ENCODE results near the gene KRT6A. TPM values are rescaled to one million over a fixed set of nuclear protein-coding genes. Genes with fewer than 3 reads are reported as not detected.
"Not testable (repeated sequence)": the region's sequence is repeated elsewhere in the genome, so short reads cannot be mapped to it uniquely, and the experiment has no call there.

Gene KRT6A
- polyA plus RNA-seq, 6 donors from 2014 or later: not detected

- Mint-ChIP-seq H3K27me3 (peaks cover 5 to 60% (median 45%) of the 10 kb centered on the region in 3 donors), H3K4me3 (no peak overlapping the region), H3K4me1 (no peaks in the 10 kb centered on the region), H3K9me3 (peaks cover 0 to 2% (median 0%) of the 10 kb centered on the region in 7 donors), H3K36me3 (no peaks in the 10 kb centered on the region), H3K27ac (no peak overlapping the region)
- no peak for DNase-seq
- no peak for ATAC-seq (ENCODE audit: low read depth in 2 of 2)
These were observed 37.2 kb downstream of the KRT6A start for GRCh38 chr12:52455821-52456220.

- DNase-seq: no peak
- Mint-ChIP-seq H3K27me3 (peaks cover 5 to 57% (median 42%) of the 10 kb centered on the region in 3 donors), H3K4me1 (no peaks in the 10 kb centered on the region), H3K9me3 (peaks cover 0 to 2% (median 0%) of the 10 kb centered on the region in 7 donors), H3K36me3 (no peaks in the 10 kb centered on the region), H3K27ac (no peak overlapping the region), H3K4me3 (no peak overlapping the region)
- ATAC-seq (ENCODE audit: low read depth in 2 of 2): no peak
These were observed 38.5 kb downstream of the KRT6A start for GRCh38 chr12:52454411-52455201.

GRCh38 chr12:52452101-52452500, 41.0 kb downstream of the KRT6A start, which contains the start of gene KRT6B:
KRT6B (minus strand) TSS chr12:52452146; CDS start chr12:52452078, 68 bp downstream.
- peak within 1 kb of the TSS in 1 of 8 donors; percentile 30 for H3K4me3 Mint-ChIP-seq

GRCh38 chr12:52448228-52448627, 44.8 kb downstream of the KRT6A start:
- peaks cover 0 to 2% (median 0%) of the 10 kb centered on the region in 7 donors for H3K9me3 Mint-ChIP-seq
- H3K4me1 Mint-ChIP-seq: no peaks in the 10 kb centered on the region
- H3K36me3 Mint-ChIP-seq: no peaks in the 10 kb centered on the region
- H3K27ac Mint-ChIP-seq: no peak overlapping the region
- H3K27me3 Mint-ChIP-seq: peaks cover 9 to 29% (median 20%) of the 10 kb centered on the region in 3 donors
- no peak for DNase-seq
- H3K4me3 Mint-ChIP-seq: no peak overlapping the region
- ATAC-seq (ENCODE audit: low read depth in 2 of 2): no peak

More at GRCh38 chr12:52452101-52452500, 41.0 kb downstream of the KRT6A start, which contains the start of gene KRT6B:
- Mint-ChIP-seq H3K36me3 (no peaks in the 10 kb centered on the region), H3K27ac (no peak within 1 kb of the TSS), H3K9me3 (peaks cover 0 to 2% (median 0%) of the 10 kb centered on the region in 7 donors), H3K27me3 (peaks cover 5 to 37% (median 21%) of the 10 kb centered on the region in 3 donors), H3K4me1 (no peaks in the 10 kb centered on the region)
- no peak for ATAC-seq (ENCODE audit: low read depth in 2 of 2)
- no peak for DNase-seq

- not testable (repeated sequence) for H3K4me1 Mint-ChIP-seq; ATAC-seq (ENCODE audit: low read depth in 2 of 2); H3K4me3 Mint-ChIP-seq; DNase-seq; H3K36me3 Mint-ChIP-seq; H3K27ac Mint-ChIP-seq; H3K9me3 Mint-ChIP-seq
- peaks cover 12 to 38% (median 23%) of the 10 kb centered on the region in 3 donors for H3K27me3 Mint-ChIP-seq
These were observed 45.9 kb downstream of the KRT6A start for GRCh38 chr12:52447196-52447595.

- Mint-ChIP-seq H3K27me3 (peaks cover 12 to 45% (median 28%) of the 10 kb centered on the region in 3 donors), H3K4me3 (no peak overlapping the region), H3K9me3 (no peaks in the 10 kb centered on the region), H3K36me3 (no peaks in the 10 kb centered on the region), H3K27ac (no peak overlapping the region), H3K4me1 (no peaks in the 10 kb centered on the region)
- DNase-seq (no peak), ATAC-seq (ENCODE audit: low read depth in 2 of 2) (no peak)
These were observed 46.6 kb downstream of the KRT6A start for GRCh38 chr12:52446367-52447045.

GRCh38 chr12:52445876-52446275, 47.2 kb downstream of the KRT6A start:
- Mint-ChIP-seq H3K27me3 (peaks cover 16 to 51% (median 34%) of the 10 kb centered on the region in 3 donors), H3K27ac (no peak overlapping the region), H3K4me1 (no peaks in the 10 kb centered on the region), H3K4me3 (no peak overlapping the region), H3K36me3 (no peaks in the 10 kb centered on the region), H3K9me3 (no peaks in the 10 kb centered on the region)
- DNase-seq: no peak
- ATAC-seq (ENCODE audit: low read depth in 2 of 2): no peak

GRCh38 chr12:52444647-52445595, 48.1 kb downstream of the KRT6A start:
- H3K9me3 Mint-ChIP-seq: no peaks in the 10 kb centered on the region
- H3K4me3 Mint-ChIP-seq: no peak overlapping the region
- peaks cover 17 to 55% (median 37%) of the 10 kb centered on the region in 3 donors for H3K27me3 Mint-ChIP-seq
- no peaks in the 10 kb centered on the region for H3K4me1 Mint-ChIP-seq
- DNase-seq: no peak
- H3K36me3 Mint-ChIP-seq: no peaks in the 10 kb centered on the region
- H3K27ac Mint-ChIP-seq: no peak overlapping the region
- no peak for ATAC-seq (ENCODE audit: low read depth in 2 of 2)

GRCh38 chr12:52443966-52444365, 49.1 kb downstream of the KRT6A start:
- no peaks in the 10 kb centered on the region for H3K36me3 Mint-ChIP-seq
- ATAC-seq (ENCODE audit: low read depth in 2 of 2) (no peak), DNase-seq (no peak)
- no peak overlapping the region for H3K27ac Mint-ChIP-seq
- no peaks in the 10 kb centered on the region for H3K4me1 Mint-ChIP-seq
- no peak overlapping the region for H3K4me3 Mint-ChIP-seq
- no peaks in the 10 kb centered on the region for H3K9me3 Mint-ChIP-seq
- H3K27me3 Mint-ChIP-seq: peaks cover 20 to 54% (median 41%) of the 10 kb centered on the region in 3 donors

- Mint-ChIP-seq H3K4me1 (no peaks in the 10 kb centered on the region), H3K36me3 (no peaks in the 10 kb centered on the region), H3K4me3 (no peak overlapping the region), H3K9me3 (no peaks in the 10 kb centered on the region), H3K27ac (no peak overlapping the region), H3K27me3 (peaks cover 20 to 58% (median 41%) of the 10 kb centered on the region in 3 donors)
- ATAC-seq (ENCODE audit: low read depth in 2 of 2) (no peak), DNase-seq (no peak)
These were observed 50.4 kb downstream of the KRT6A start for GRCh38 chr12:52442600-52443061.

GRCh38 chr12:52441320-52441911, 51.6 kb downstream of the KRT6A start:
- Mint-ChIP-seq H3K4me3 (no peak overlapping the region), H3K9me3 (no peaks in the 10 kb centered on the region), H3K27me3 (peaks cover 27 to 63% (median 45%) of the 10 kb centered on the region in 3 donors), H3K4me1 (no peaks in the 10 kb centered on the region), H3K27ac (no peak overlapping the region), H3K36me3 (no peaks in the 10 kb centered on the region)
- DNase-seq (no peak), ATAC-seq (ENCODE audit: low read depth in 2 of 2) (no peak)

- DNase-seq (no peak), ATAC-seq (ENCODE audit: low read depth in 2 of 2) (no peak)
- Mint-ChIP-seq H3K9me3 (no peaks in the 10 kb centered on the region), H3K4me1 (no peaks in the 10 kb centered on the region), H3K36me3 (no peaks in the 10 kb centered on the region), H3K4me3 (no peak overlapping the region), H3K27me3 (peaks cover 24 to 60% (median 40%) of the 10 kb centered on the region in 3 donors), H3K27ac (no peak overlapping the region)
These were observed 52.2 kb downstream of the KRT6A start for GRCh38 chr12:52440821-52441319.

All from naive B cell (primary cell).